ENCODE data around the gene SLC1A5.
"Not testable (repeated sequence)": the region's sequence is repeated elsewhere in the genome, so short reads cannot be mapped to it uniquely, and the experiment has no call there.

Gene SLC1A5

GRCh38 chr19:46788262-46788967, at the start of gene SLC1A5:
TSS of gene SLC1A5 (minus strand) at chr19:46788594. CDS start at chr19:46787965, 629 bp downstream.
- in situ Hi-C loops (cut with MboI; ENCODE audit: low sequenced_read_pairs), result no loop called here

DNA sequence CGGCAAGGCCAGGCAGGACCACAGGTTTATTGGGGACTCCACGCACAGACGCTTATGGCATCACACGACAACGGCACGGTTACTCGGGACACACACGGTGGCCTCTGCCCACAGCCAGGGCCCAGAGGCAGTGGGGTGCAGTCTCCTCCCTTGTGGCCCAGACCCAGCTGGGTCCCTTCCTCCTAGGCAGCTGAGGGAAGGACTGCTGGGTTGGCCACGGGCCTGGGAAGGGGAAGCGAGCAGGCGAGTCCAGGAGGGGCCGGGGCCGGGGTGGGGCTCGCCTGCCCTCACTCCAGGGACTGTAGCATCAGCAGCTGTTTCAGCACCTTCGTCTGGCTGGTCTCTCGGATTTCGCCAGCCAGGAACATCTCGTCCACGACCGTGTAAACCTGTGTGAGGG, 49.8 kb upstream of the SLC1A5 start:
- in situ Hi-C loops (cut with MboI; ENCODE audit: low sequenced_read_pairs), result no loop called here

GRCh38 chr19:46834984-46835383, 46.6 kb upstream of the SLC1A5 start:
- in situ Hi-C loops (cut with MboI; ENCODE audit: low sequenced_read_pairs), result no loop called here

DNA sequence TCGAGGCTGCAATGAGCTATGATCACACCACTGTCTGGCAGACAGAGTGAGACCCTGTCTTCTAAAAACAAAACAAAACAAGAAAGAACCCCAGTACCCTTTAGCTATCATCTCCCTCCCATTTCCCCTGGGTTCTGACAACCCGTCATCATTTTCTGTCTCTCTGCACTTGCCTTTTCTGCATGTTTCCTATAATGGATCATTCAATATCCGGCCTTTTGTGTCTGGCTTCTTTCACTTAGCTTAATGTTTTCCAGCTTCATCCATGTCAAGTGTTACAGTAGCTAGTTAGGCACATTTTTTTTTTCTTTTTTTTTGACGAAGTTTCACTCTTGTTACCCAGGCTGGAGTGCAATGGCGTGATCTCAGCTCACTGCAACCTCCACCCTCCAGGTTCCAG, 45.7 kb upstream of the SLC1A5 start:
- in situ Hi-C loops (cut with MboI; ENCODE audit: low sequenced_read_pairs), result no loop called here

GRCh38 chr19:46830864-46831263, 42.5 kb upstream of the SLC1A5 start:
- in situ Hi-C loops (cut with MboI; ENCODE audit: low sequenced_read_pairs), result no loop called here

DNA sequence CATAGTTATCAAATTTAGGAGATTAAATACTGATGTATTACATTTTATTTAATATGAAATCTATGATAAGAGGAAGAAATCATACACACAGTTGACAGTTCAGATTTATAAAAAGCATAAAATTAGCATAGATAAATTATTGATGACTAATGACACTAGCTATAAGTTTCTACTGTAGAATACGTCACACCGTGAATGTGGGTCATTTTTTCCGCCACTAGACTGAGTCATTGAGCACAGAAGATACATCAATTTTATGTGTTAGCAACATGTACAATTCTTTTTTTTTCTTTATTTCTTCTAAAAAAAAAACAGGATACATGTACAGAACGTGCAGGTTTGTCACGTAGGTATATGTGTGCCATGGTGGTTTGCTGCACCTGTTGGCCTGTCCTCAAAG, 40.1 kb upstream of the SLC1A5 start:
- in situ Hi-C loops (cut with MboI; ENCODE audit: low sequenced_read_pairs), result no loop called here

- in situ Hi-C loops (cut with MboI; ENCODE audit: low sequenced_read_pairs), result no loop called here
These were observed 37.3 kb upstream of the SLC1A5 start for GRCh38 chr19:46825731-46826055.

DNA sequence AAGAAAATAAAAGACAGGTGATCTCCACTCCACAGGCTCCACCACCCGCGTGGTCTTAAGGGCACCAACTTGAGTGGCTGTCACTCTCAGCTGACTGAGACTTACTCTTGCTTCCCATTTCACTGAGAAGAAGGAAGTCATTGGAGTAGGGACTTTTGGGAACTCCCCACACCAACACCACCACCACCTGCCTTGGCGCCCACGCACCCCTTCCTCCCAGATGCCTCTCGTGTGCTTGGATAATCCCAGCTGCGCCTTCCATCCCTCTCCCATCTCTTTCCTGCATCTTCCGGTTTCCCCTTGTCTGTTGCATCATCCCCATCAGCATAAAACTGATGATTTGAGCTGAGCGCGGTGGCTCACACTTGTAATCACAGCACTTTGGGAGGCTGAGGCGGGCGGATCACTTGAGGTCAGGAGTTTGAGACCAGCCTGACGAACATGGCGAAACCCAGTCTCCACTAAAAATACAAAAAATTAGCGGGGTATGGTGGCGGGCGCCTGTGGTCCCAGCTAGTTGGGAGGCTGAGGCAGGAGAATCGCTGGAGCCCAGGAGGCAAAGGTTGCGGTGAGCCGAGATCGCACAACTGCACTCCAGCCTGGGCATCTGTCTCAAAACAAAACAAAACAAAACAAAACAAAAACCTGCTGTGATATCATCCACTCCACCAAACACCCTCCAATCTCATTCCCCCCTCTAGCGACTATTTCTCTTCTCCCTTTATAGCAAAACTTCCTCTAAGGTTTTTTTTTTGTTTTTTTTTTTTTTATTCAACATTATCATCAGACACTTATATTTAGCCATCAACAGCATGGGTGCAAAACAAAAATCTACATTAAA, 36.7 kb upstream of the SLC1A5 start:
- in situ Hi-C loops (cut with MboI; ENCODE audit: low sequenced_read_pairs), result no loop called here

- in situ Hi-C loops (cut with MboI; ENCODE audit: low sequenced_read_pairs), result no loop called here
These were observed 34.7 kb upstream of the SLC1A5 start for GRCh38 chr19:46823049-46823448.

DNA sequence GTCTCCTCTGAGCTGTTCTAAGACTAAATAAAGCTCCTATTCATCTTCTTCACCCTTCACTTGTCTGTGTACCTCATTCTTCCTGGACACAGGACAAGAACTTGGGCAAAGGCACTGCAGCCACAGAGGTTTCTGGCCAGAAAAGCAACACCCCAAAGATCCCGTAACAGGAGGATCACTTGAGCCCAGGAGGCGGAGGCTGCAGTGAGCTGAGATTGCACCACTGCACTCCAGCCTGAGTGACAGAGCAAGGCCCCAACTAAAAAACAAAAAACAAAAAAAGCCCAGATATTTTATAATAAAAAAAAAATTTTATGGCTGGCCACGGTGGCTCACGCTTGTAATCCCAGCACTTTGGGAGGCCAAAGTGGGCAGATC, 34.0 kb upstream of the SLC1A5 start:
- in situ Hi-C loops (cut with MboI; ENCODE audit: low sequenced_read_pairs), result not testable (repeated sequence)

DNA sequence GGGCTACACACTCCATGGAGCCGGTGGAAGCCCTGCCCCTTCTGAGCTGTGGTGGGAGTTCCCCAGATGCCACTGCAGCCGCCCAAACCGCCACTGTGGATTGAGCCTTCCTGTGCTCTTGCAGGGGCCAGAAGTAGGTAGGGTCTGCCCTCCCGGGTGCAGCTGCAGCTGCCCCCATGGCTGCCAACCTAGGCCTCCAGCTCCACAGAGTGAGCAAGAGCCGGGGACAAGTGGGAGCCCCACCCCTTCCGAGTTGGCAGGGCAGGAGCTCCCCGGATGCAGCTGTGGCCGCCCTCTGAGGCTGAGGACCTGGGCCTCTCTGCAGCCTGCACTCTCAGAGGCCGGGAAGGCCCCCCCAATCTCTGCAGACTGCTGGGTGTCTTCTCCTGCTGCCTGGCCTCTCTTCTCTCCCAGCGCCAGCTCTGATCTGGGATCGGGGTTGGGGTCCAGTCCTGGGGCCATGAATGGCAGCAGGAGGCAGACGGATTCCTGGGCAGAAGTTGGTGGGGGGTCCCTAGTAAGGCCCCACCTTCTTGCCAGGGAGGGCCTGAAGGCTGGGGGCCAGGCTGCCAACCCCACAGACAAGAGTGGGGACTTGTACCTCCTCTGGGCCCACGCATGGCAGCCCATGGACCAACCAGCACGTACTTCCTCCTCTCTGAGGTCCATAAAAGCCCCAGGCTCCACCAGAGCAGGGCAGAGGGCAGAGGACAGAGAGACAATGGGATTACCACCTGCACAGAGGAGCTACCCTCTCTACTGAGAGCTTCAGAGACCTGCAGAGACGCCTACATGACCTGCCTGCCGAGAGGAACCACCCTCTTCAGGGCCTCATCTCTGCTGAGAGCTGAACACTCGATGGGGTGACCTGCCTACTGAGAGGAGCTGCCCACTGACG, 33.4 kb upstream of the SLC1A5 start:
- in situ Hi-C loops (cut with MboI; ENCODE audit: low sequenced_read_pairs), result no loop called here

DNA sequence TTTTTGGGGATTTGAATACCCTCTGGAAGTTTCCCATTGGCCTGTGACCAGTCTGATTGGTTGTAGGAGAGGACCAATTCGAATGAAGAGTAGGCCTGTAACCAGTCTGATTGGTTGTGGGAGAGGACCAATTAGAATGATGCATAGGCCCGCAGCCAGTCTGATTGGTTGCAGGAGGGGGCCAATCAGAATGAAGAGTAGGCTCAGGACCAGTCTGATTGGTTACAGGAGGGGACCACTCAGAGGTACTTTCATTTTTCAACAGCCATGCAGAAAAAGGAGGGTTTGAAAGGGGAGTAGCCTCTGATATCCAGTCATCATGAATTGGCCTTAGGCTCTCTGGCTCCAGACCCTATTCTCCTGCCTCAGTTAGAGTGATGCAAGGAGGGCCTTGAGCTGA, 30.4 kb upstream of the SLC1A5 start:
- in situ Hi-C loops (cut with MboI; ENCODE audit: low sequenced_read_pairs), result no loop called here

DNA sequence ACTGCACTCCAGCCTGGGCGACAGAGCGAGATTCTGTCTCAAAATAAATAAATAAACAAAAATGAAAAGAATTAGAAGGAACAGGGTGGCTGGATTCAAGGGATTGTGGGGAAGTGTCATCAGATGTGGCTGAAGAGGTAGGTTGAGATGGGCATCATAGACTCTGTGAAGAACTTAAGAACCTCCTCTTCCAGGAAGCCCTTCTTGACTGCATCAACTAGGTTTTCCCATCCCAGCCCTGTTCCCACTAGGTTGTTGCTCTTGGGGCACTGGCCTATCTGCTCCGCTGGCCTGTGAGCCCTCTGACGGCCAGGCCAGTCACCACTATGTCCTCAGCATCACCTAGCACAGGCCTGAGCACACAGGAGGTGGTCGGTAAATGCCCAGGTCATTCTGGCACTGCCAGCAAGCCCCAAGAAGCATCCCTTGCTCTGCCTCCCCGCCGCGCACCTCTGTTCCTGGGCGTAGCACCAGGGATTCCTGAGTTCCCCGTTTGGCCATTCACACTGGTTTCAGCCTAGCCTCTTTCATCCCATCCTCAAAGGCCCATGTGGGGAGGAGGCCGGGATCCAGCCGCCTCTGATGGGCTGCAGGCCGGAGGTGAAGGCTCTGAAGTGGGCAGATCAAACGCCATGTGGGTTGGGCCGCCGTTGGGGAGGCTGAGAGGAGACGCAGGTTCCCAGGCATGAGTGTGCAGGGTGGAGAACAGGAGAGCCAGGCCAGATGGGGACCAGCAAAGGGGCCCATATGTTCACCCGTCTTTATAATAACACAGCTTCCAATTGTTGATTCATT, 27.6 kb upstream of the SLC1A5 start:
- in situ Hi-C loops (cut with MboI; ENCODE audit: low sequenced_read_pairs), result no loop called here

- in situ Hi-C loops (cut with MboI; ENCODE audit: low sequenced_read_pairs), result no loop called here
These were observed 25.5 kb upstream of the SLC1A5 start for GRCh38 chr19:46813839-46814358.

- in situ Hi-C loops (cut with MboI; ENCODE audit: low sequenced_read_pairs), result no loop called here
These were observed 24.8 kb upstream of the SLC1A5 start for GRCh38 chr19:46812977-46813838.

DNA sequence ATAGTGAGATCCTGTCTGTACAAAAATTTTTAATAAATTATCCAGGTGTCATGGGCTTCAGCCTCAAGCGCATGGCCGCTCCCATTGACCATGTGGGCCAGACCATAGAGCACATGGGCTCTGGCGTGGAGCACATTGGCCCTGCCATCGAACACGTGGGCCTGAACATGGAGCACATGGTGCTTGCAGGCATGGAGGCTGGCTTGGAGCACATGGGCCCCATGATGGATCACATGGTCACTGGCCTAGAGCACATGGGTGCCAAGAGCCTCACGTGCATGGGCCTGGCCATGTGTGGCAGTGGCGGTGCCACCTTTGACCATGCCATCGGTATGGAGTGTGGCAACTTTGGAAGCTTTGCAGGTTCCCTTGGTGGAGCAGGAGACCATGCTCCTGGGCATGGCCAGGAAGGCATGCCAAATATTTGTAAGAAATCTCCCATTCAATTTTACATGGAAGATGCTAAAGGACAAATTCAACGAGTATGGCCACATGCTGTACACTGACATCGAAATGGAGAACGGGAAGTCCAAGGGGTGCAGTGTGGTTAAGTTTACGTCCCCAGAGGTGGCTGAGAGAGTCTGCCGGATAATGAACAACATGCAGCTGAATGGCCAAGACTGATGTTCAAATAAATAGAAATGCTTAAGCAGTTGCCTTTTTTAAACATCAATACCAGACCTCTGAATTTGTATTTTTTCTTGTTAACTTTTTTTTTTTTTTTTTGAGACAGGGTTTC, 21.3 kb upstream of the SLC1A5 start:
- in situ Hi-C loops (cut with MboI; ENCODE audit: low sequenced_read_pairs), result no loop called here

- in situ Hi-C loops (cut with MboI; ENCODE audit: low sequenced_read_pairs), result no loop called here
These were observed 18.3 kb upstream of the SLC1A5 start for GRCh38 chr19:46806656-46807055.

DNA sequence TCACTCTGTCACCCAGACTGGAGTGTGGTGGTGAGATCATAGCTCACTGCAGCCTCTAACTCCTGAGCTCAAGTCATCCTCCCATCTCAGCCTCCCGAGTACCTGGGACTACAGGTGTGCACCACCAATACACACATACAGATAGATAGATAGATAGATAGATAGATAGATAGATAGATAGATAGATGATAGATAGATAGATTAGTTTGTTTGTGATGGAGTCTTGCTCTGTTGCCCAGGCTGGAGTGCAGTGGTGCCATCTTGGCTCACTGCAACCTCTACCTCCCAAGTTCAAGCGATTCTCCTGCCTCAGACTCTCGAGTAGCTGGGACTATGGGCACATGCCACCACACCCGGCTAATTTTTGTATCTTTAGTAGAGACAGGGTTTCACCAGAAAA, 16.0 kb upstream of the SLC1A5 start:
- in situ Hi-C loops (cut with MboI; ENCODE audit: low sequenced_read_pairs), result not testable (repeated sequence)

DNA sequence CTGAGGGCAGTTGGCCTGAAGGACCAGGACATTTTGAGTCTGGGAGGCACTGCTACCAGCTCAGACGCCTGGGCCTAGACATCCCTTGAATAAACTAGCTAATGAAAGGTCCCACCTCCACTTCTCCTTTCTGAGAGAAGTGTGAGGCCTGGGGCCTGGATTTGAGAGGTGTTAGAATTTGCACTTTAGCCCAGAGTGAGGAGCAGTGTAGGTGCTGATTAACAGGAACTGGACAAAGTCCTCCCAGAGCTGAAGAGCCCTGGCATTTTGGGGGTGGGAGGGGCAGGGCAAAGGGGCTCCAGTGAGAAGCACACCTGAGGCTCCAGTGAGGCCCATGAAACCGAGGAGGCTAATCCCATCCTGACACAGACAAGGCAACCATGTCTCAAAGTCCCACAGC, 15.2 kb upstream of the SLC1A5 start:
- in situ Hi-C loops (cut with MboI; ENCODE audit: low sequenced_read_pairs), result no loop called here
